Chondrocyte (in vitro differentiated cells): ENCODE measurements around the gene CFAP299. TPM values are rescaled to one million over a fixed set of nuclear protein-coding genes. Genes with fewer than 3 reads are reported as not detected.

Experiments
- DNase-seq: peaks from one replicate; pipeline ENCODE4 v3.0.0; 2021; ENCODE audit warnings: mixed read lengths, low spot score
- H3K27ac Mint-ChIP-seq: one replicate; pipeline ENCODE4 v1.8.0; 2021; ENCODE audit warnings: mild to moderate bottlenecking, moderate library complexity, mixed read lengths; ENCODE audit not compliant: unreplicated experiment
- H3K27me3 Mint-ChIP-seq: 2 replicates; pipeline ENCODE4 v1.8.0; 2021; ENCODE audit warnings: low read depth, mixed read lengths
- H3K36me3 Mint-ChIP-seq: 2 replicates; pipeline ENCODE4 v1.8.0; 2021; ENCODE audit warnings: low read depth, mixed read lengths
- H3K4me1 Mint-ChIP-seq: 2 replicates; pipeline ENCODE4 v1.8.0; 2021; ENCODE audit warnings: low read depth, mild to moderate bottlenecking, mixed read lengths
- H3K4me3 Mint-ChIP-seq: one replicate; pipeline ENCODE4 v1.8.0; 2021; ENCODE audit warnings: mild to moderate bottlenecking, moderate library complexity, mixed read lengths; ENCODE audit not compliant: unreplicated experiment
- H3K9me3 Mint-ChIP-seq: 2 replicates; pipeline ENCODE4 v1.8.0; 2021; ENCODE audit warnings: low read depth, mixed read lengths
- CTCF ChIP-seq: fragments of 200-600 bp; sonication (generic); IDR thresholded peaks from 2 replicates; pipeline ENCODE4 v1.5.0; 2021; ENCODE audit warnings: antibody characterized with exemption, mild to moderate bottlenecking, moderate library complexity
- total RNA-seq: library from RNA; stranded (reverse); gene quantifications from 3 replicates; pipeline ENCODE4 v1.2.1, GENCODE V29; 2021

CFAP299 gene
- total RNA-seq, 1 donor from 2014 or later = 0.52 TPM

GRCh38 chr4:80362578-80363181 lies 27.1 kb downstream of the CFAP299 start:
- Mint-ChIP-seq H3K27me3 (peaks cover 42% of the 10 kb centered on the region), H3K9me3 (no peaks in the 10 kb centered on the region), H3K4me1 (no peaks in the 10 kb centered on the region), H3K27ac (no peak overlapping the region), H3K36me3 (no peaks in the 10 kb centered on the region), H3K4me3 (no peak overlapping the region)
- no peak for DNase-seq
- peak; percentile 79 for TF ChIP-seq CTCF

GRCh38 chr4:80365928-80366327 lies 30.4 kb downstream of the CFAP299 start:
- Mint-ChIP-seq H3K27me3 (peaks cover 26% of the 10 kb centered on the region), H3K4me3 (no peak overlapping the region), H3K4me1 (no peaks in the 10 kb centered on the region), H3K9me3 (no peaks in the 10 kb centered on the region), H3K36me3 (no peaks in the 10 kb centered on the region), H3K27ac (no peak overlapping the region)
- no peak for DNase-seq
- TF ChIP-seq CTCF = peak; percentile 76

- peaks cover 5% of the 10 kb centered on the region for H3K9me3 Mint-ChIP-seq
- no peak for DNase-seq
- H3K27me3 Mint-ChIP-seq = peaks cover 28% of the 10 kb centered on the region
- H3K4me1 Mint-ChIP-seq = no peaks in the 10 kb centered on the region
- TF ChIP-seq CTCF = no peak
- H3K4me3 Mint-ChIP-seq = no peak overlapping the region
- H3K36me3 Mint-ChIP-seq = no peaks in the 10 kb centered on the region
- H3K27ac Mint-ChIP-seq = no peak overlapping the region
Measured at GRCh38 chr4:80367737-80368136, 32.2 kb downstream of the CFAP299 start.

GRCh38 chr4:80370635-80371034 lies 35.1 kb downstream of the CFAP299 start:
- H3K27ac Mint-ChIP-seq = no peak overlapping the region
- H3K36me3 Mint-ChIP-seq = no peaks in the 10 kb centered on the region
- DNase-seq = no peak
- no peak for TF ChIP-seq CTCF
- H3K9me3 Mint-ChIP-seq = peaks cover 5% of the 10 kb centered on the region
- H3K27me3 Mint-ChIP-seq = peaks cover 20% of the 10 kb centered on the region
- no peak overlapping the region for H3K4me3 Mint-ChIP-seq
- H3K4me1 Mint-ChIP-seq = no peaks in the 10 kb centered on the region

- Mint-ChIP-seq H3K4me1 (no peaks in the 10 kb centered on the region), H3K4me3 (no peak overlapping the region), H3K36me3 (no peaks in the 10 kb centered on the region), H3K9me3 (peaks cover 5% of the 10 kb centered on the region), H3K27me3 (peaks cover 19% of the 10 kb centered on the region), H3K27ac (no peak overlapping the region)
- no peak for TF ChIP-seq CTCF
- DNase-seq = no peak
Measured at GRCh38 chr4:80371046-80371445, 35.5 kb downstream of the CFAP299 start.
